GM18526 (cell line): ENCODE data around the gene OPCML.

Experiments
- POLR2A ChIP-seq: IDR thresholded peaks from 3 replicates; pipeline ENCODE4 v1.6.1; 2011; ENCODE audit not compliant: insufficient read length; ENCODE audit errors: extremely low read depth

OPCML gene

GRCh38 chr11:132556316-132556715 lies 976.0 kb downstream of the OPCML start:
- TF ChIP-seq POLR2A: no peak

- no peak for TF ChIP-seq POLR2A
These were observed 976.7 kb downstream of the OPCML start for GRCh38 chr11:132555617-132556016.

- TF ChIP-seq POLR2A: no peak
These were observed 981.3 kb downstream of the OPCML start for GRCh38 chr11:132551016-132551415.

- TF ChIP-seq POLR2A: no peak
These were observed 982.7 kb downstream of the OPCML start for GRCh38 chr11:132549561-132549960.

- TF ChIP-seq POLR2A: no peak
These were observed 983.3 kb downstream of the OPCML start for GRCh38 chr11:132549001-132549400.

GRCh38 chr11:132544007-132544406 lies 988.3 kb downstream of the OPCML start:
- TF ChIP-seq POLR2A: no peak

GRCh38 chr11:132541794-132542193 lies 990.5 kb downstream of the OPCML start:
- no peak for TF ChIP-seq POLR2A

GRCh38 chr11:132540581-132540980 lies 991.7 kb downstream of the OPCML start:
- no peak for TF ChIP-seq POLR2A

GRCh38 chr11:132539590-132540368 lies 992.5 kb downstream of the OPCML start:
- TF ChIP-seq POLR2A: no peak

GRCh38 chr11:132538642-132539041 lies 993.7 kb downstream of the OPCML start:
- no peak for TF ChIP-seq POLR2A

GRCh38 chr11:132535830-132536229 lies 996.5 kb downstream of the OPCML start:
- no peak for TF ChIP-seq POLR2A

- TF ChIP-seq POLR2A: no peak
These were observed 1000.4 kb downstream of the OPCML start for GRCh38 chr11:132531921-132532320.

GRCh38 chr11:132528181-132528580 lies 1004.1 kb downstream of the OPCML start:
- no peak for TF ChIP-seq POLR2A

- no peak for TF ChIP-seq POLR2A
These were observed 1008.4 kb downstream of the OPCML start for GRCh38 chr11:132523929-132524328.

GRCh38 chr11:132520199-132520598 lies 1012.1 kb downstream of the OPCML start:
- TF ChIP-seq POLR2A: no peak

- TF ChIP-seq POLR2A: no peak
These were observed 1013.0 kb downstream of the OPCML start for GRCh38 chr11:132519241-132519815.
